ENCODE results near the gene COX6B2. TPM values are rescaled to one million over a fixed set of nuclear protein-coding genes. Genes with fewer than 3 reads are reported as not detected.

Gene COX6B2
- total RNA-seq, 2 donors from 2014 or later = 0.39 to 0.95 TPM

DNA sequence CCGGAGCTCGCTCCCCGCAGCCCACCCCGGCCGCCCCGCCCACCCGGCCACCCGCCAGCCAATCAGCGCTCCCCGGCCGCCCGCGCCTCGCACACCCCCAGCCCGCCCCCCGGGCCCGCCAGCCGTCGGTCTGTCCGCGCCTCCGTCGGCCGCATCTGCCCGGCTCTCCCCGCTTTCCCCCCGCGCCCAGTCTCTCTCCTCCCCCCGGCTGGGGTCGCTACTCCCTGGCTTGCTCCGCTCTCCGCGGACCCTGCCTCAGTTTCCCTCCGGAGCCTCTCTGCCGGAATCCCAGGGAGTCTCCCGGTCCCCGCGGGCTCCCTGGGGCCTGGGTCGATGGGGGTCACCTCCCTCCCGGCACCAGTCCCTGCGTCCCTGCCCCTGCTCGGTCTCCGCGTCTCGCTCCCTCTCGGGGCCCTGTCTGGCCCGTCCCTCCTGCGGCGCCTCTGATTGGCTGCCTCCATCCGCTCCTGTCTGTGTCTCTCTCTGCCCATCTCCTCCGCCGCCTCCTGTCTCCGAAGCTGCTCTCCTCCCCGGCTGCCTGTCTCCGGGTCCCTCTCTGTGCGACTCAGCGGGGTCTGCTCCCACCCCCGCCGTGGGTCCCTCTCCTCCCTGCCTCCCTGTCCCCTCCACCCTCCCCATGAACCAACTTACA lies 15.3 kb upstream of the COX6B2 start:
- DNase-seq (ENCODE audit: low spot score in 2 of 2) = peak in 1 of 2 donors; percentile 34
- no peaks in the 10 kb centered on the region for H3K36me3 Mint-ChIP-seq
- no peak overlapping the region for H3K27ac Mint-ChIP-seq
- peak; percentile 62 to 71 for ATAC-seq
- no peaks in the 10 kb centered on the region for H3K9me3 Mint-ChIP-seq

DNA sequence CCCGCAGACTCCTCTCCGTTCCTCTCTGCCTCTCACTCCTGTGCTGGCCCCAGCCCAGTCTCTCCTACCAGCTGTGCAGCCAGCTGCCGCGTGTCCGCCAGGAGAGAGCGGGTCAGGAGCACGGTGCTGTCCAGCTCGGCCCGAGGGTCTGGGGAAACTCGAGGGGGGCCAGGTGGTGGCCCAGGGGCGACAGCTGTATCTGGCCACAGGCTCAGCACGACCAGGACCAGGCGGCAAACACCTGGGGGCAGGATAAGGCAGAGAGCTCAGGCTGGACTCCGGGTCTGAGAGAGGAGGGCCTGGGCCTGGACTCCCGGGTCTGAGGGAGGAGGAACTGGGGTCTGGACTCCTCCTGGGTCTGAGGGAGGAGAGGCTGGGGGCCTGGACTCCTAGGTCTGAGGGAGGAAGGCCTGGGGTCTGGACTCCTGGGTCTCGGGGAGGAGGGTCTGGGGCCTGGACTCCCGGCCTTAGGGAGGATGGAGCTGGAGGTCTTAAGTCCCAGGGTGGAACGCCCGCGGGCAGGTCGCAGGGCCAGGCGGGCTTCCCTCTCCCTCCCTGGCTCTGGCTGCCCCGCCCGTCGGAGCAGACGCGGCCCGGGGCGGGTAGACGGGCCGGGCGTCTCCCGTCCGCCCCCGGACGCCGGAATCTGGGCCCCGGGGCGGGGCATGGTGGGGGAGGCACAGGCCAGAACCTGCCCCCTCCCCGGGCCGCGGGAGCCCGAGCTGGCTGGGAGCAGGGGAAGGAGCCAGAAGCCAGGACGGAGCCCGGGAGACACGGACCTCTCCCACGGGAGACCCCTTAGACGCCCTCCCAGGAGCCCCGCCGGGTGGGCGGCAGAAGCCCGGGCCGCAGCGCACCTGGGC lies 14.4 kb upstream of the COX6B2 start:
- H3K9me3 Mint-ChIP-seq = no peaks in the 10 kb centered on the region
- H3K27ac Mint-ChIP-seq = no peak overlapping the region
- peak; percentile 30 to 55 for ATAC-seq
- no peaks in the 10 kb centered on the region for H3K36me3 Mint-ChIP-seq
- DNase-seq (ENCODE audit: low spot score in 2 of 2) = peak in 1 of 2 donors; percentile 46

DNA sequence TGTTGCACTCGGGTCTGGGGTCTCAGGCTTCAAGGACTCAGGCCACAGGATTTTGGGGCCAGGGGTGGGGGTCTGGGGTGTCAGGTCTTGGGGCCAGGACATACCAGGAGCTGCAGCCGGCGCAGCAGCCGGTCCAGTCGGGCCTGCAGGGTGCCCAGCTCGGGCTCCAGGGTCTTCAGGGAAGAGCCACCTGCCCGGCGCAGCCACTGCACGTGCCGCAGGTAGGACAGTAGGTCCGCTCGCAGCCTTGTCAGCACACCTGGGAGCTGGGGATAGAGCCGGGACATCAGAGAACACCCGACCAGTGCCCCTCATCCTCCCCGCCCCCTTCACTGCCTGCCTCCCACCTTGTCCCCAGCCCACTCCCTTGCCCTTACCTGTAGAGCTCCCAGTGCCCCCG lies 13.6 kb upstream of the COX6B2 start:
- no peaks in the 10 kb centered on the region for H3K36me3 Mint-ChIP-seq
- no peak for DNase-seq (ENCODE audit: low spot score in 2 of 2)
- H3K9me3 Mint-ChIP-seq = no peaks in the 10 kb centered on the region
- ATAC-seq = no peak
- no peak overlapping the region for H3K27ac Mint-ChIP-seq

DNA sequence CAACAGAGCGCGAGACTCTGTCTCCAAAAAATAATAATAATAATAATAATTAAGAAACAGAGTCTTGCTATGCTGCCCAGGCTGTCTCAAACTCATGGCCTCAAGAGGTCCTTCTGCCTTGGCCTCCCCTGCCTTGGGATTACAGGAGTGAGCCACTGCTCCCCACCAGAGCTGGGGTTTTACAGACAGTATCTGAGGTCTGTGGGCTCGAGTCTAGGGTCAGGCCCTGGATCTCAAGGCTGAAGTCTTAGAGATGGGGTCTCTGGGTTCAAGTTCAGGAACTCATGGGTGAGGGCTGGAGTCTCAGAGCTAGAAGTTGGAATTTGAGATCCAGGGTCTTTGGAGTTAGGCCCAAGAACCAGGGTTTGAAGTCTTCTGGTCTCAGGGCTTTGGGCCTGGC lies 12.3 kb upstream of the COX6B2 start:
- no peaks in the 10 kb centered on the region for H3K9me3 Mint-ChIP-seq
- H3K36me3 Mint-ChIP-seq = no peaks in the 10 kb centered on the region
- peak overlapping the region in 1 of 2 donors; percentile 14 for H3K27ac Mint-ChIP-seq
- DNase-seq (ENCODE audit: low spot score in 2 of 2) (no peak), ATAC-seq (no peak)

DNA sequence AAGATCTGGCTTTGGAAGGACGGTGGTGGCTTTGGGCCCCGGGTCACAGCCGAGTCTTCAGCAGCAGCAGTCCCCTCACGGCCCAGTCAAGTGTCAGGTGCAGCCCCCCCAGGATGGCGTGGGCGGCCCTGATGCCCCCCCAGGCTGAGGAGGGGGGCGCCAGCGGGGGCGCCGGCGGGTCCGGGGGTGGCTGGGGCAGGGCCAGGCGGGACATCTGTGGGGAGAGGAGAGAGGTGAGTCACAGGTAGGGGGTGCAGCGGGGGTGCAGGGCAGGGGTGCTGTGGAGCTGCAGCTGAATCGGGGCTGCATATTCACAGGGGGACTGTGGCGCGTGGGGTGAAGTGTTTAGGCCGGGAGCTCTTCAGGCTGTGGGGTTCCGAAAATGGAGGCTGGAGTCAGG lies 11.4 kb upstream of the COX6B2 start:
- no peak for ATAC-seq
- H3K27ac Mint-ChIP-seq = no peak overlapping the region
- no peak for DNase-seq (ENCODE audit: low spot score in 2 of 2)
- no peaks in the 10 kb centered on the region for H3K36me3 Mint-ChIP-seq
- no peaks in the 10 kb centered on the region for H3K9me3 Mint-ChIP-seq

GRCh38 chr19:55365245-55365644 lies 10.7 kb upstream of the COX6B2 start:
- H3K36me3 Mint-ChIP-seq = no peaks in the 10 kb centered on the region
- ATAC-seq (no peak), DNase-seq (ENCODE audit: low spot score in 2 of 2) (no peak)

GRCh38 chr19:55362990-55363716 lies 8.6 kb upstream of the COX6B2 start, which contains the start of gene GARIN5B:
Gene GARIN5B (minus strand): TSS chr19:55363260. CDS start chr19:55363066, 194 bp downstream.
- DNase-seq (ENCODE audit: low spot score in 2 of 2) (no peak), ATAC-seq (no peak)
- Mint-ChIP-seq H3K9me3 (no peaks in the 10 kb centered on the region), H3K36me3 (no peaks in the 10 kb centered on the region), H3K27ac (no peak within 1 kb of the TSS)

More at GRCh38 chr19:55365245-55365644, 10.7 kb upstream of the COX6B2 start:
- Mint-ChIP-seq H3K9me3 (no peaks in the 10 kb centered on the region), H3K27ac (no peak overlapping the region)

GRCh38 chr19:55362174-55362989 lies 7.9 kb upstream of the COX6B2 start:
- H3K36me3 Mint-ChIP-seq = no peaks in the 10 kb centered on the region
- H3K9me3 Mint-ChIP-seq = no peaks in the 10 kb centered on the region
- DNase-seq (ENCODE audit: low spot score in 2 of 2) (no peak), ATAC-seq (no peak)
- H3K27ac Mint-ChIP-seq = no peak overlapping the region

DNA sequence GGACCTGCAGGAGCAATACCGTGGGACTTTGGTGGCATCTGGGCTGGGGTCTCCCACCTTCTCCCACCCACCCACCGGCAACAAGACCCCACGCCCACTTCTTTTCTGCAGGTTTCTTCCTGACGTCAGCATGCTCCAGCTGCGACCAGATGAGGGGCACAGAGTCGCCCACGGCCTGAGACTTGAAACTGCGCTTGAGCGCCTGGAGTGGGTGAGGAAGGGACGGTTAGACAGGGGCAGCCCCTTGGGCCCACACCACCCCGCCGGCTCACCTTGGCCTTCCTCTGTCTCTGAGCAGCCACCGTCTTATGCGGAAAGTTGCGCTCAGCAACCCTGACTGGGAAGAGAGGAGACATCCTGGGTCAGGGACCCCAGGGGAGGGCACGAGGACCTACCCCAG lies 6.4 kb upstream of the COX6B2 start:
- no peaks in the 10 kb centered on the region for H3K9me3 Mint-ChIP-seq
- ATAC-seq (no peak), DNase-seq (ENCODE audit: low spot score in 2 of 2) (no peak)
- H3K36me3 Mint-ChIP-seq = no peaks in the 10 kb centered on the region
- no peak overlapping the region for H3K27ac Mint-ChIP-seq

GRCh38 chr19:55358943-55359908 lies 4.7 kb upstream of the COX6B2 start:
- Mint-ChIP-seq H3K9me3 (no peaks in the 10 kb centered on the region), H3K36me3 (no peaks in the 10 kb centered on the region), H3K27ac (peak overlapping the region in 1 of 2 donors; percentile 49)
- DNase-seq (ENCODE audit: low spot score in 2 of 2) (no peak), ATAC-seq (no peak)

GRCh38 chr19:55358493-55358892 lies 4.0 kb upstream of the COX6B2 start:
- Mint-ChIP-seq H3K9me3 (no peaks in the 10 kb centered on the region), H3K36me3 (no peaks in the 10 kb centered on the region), H3K27ac (peak overlapping the region in 1 of 2 donors; percentile 49)
- DNase-seq (ENCODE audit: low spot score in 2 of 2) (no peak), ATAC-seq (no peak)

GRCh38 chr19:55355213-55355821 lies 798 bp upstream of the COX6B2 start:
- H3K27ac Mint-ChIP-seq = no peak overlapping the region
- DNase-seq (ENCODE audit: low spot score in 2 of 2) (no peak), ATAC-seq (no peak)
- H3K36me3 Mint-ChIP-seq = no peaks in the 10 kb centered on the region
- H3K9me3 Mint-ChIP-seq = no peaks in the 10 kb centered on the region

GRCh38 chr19:55353803-55354697 lies 469 bp downstream of the COX6B2 start:
- H3K9me3 Mint-ChIP-seq = no peaks in the 10 kb centered on the region
- peak; percentile 73 to 92 for ATAC-seq
- peak in 1 of 2 donors; percentile 77 for DNase-seq (ENCODE audit: low spot score in 2 of 2)
- no peak overlapping the region for H3K27ac Mint-ChIP-seq
- H3K36me3 Mint-ChIP-seq = no peaks in the 10 kb centered on the region

GRCh38 chr19:55353356-55353802 lies 1.1 kb downstream of the COX6B2 start:
- Mint-ChIP-seq H3K36me3 (no peaks in the 10 kb centered on the region), H3K9me3 (no peaks in the 10 kb centered on the region), H3K27ac (no peak overlapping the region)
- no peak for DNase-seq (ENCODE audit: low spot score in 2 of 2)
- no peak for ATAC-seq

Data from activated naive CD4-positive, alpha-beta T cell treated with anti-CD3 and anti-CD28 coated beads, Interleukin-2, amount 50 U/mL, for 72 hours (primary cell).